Measurements from ENCODE around the gene PANX2.

DNA sequence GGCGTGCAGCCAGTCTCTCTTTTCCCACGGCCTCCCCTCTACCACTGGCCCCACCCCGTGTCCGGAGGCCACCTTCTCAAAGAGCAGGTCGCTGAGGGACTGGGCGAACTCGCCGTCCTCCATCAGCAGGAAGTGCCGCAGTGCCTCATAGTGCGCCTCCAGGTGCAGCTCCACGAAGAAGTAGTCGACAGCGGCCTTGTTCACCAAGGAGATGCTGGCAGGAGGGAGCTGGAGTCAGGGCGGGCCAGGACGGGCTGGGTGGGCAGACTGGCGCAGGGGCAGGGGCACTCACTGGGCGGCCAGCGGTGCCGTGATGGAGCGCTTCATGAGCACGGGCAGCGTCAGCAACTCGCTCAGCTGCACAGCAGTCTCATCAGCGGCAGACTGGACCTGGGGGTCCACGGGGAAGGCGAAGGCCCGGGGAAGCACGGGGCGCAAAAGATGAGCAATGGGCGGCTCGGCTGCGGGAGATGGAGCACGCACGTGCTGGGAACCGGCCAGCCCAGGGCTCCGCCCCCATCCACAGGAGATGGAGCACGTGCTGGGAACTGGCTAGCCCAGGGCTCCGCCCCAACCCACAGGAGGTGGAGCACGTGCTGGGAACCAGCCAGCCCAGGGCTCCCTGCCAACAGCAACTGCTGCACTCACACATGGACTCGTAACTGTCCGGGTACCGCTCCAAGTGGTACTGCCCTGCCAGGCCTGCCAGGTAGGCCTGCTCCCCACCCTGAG, 48.6 kb downstream of the PANX2 start:
- TF ChIP-seq POLR2A (IDR thresholded peaks at IDR 0.05) (no peak), EP300 (IDR thresholded peaks at IDR 0.05) (no peak)
- TF ChIP-seq, protein P1, sequence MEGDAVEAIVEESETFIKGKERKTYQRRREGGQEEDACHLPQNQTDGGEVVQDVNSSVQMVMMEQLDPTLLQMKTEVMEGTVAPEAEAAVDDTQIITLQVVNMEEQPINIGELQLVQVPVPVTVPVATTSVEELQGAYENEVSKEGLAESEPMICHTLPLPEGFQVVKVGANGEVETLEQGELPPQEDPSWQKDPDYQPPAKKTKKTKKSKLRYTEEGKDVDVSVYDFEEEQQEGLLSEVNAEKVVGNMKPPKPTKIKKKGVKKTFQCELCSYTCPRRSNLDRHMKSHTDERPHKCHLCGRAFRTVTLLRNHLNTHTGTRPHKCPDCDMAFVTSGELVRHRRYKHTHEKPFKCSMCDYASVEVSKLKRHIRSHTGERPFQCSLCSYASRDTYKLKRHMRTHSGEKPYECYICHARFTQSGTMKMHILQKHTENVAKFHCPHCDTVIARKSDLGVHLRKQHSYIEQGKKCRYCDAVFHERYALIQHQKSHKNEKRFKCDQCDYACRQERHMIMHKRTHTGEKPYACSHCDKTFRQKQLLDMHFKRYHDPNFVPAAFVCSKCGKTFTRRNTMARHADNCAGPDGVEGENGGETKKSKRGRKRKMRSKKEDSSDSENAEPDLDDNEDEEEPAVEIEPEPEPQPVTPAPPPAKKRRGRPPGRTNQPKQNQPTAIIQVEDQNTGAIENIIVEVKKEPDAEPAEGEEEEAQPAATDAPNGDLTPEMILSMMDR (IDR thresholded peaks at IDR 0.05), result no peak
